ENCODE measurements around the gene SERGEF. TPM values are rescaled to one million over a fixed set of nuclear protein-coding genes. Genes with fewer than 3 reads are reported as not detected.

SERGEF gene
- polyA plus RNA-seq, 1 of the 3 experiments (the other 2 are of a cell fraction), result 23.1 TPM

DNA sequence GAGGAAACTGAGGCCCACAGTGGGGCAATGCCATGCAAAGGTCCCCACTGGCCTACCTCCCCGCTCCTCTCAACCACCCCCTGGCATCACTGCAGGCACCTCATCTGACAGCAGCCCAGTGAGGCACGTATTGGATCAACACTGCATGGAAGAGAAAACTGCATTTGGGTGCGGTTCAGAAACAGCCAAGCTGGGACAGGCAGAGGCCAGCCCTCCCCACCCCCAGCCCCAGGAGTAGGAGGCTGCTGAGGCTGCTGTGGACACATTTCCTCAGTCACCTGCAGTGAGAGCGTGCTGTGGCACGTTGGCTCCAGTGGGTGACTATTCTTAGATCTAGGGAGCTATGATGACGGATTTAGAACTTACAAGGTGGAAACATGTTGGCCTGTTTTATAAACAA lies 214.6 kb downstream of the SERGEF start:
- Histone ChIP-seq H3K27me3 (ENCODE audit: insufficient read depth) (no peaks in the 10 kb centered on the region), H3K4me1 (ENCODE audit: control insufficient read depth in 1 of 2, insufficient read depth in 2 of 2, low read depth in 1 of 2, low read length in 1 of 2) (no peaks in the 10 kb centered on the region), H3K9me2 (no peaks in the 10 kb centered on the region), H3F3A (replicated peaks; ENCODE audit: insufficient read depth) (no peaks in the 10 kb centered on the region), H3K9ac (no peak overlapping the region), H2AFZ (ENCODE audit: low read depth) (no peak overlapping the region), H3K36me3 (replicated peaks in 1 of 2; ENCODE audit: control insufficient read depth in 1 of 2, insufficient read depth in 2 of 2, low read length in 1 of 2) (no peaks in the 10 kb centered on the region), H4K20me1 (ENCODE audit: insufficient read depth) (no peaks in the 10 kb centered on the region), H3K9me3 (no peaks in the 10 kb centered on the region), H3K79me2 (ENCODE audit: insufficient read depth) (no peaks in the 10 kb centered on the region), H3K27ac (ENCODE audit: low read depth in 2 of 2, low read length in 1 of 2) (no peak overlapping the region), H3K4me3 (ENCODE audit: low read depth in 2 of 2, low read length in 1 of 2) (no peak overlapping the region), H3K4me2 (no peak overlapping the region)
- ChIA-PET POLR2A (no interaction called here), CTCF (interaction anchor here (0.7 kb wide), 1 partner anchor 108 kb away, joined by 3 read pairs; no protein-coding TSS in a partner anchor)
- 97% methylated on average over 4 of the region's 6 CpGs for WGBS (ENCODE audit: low lambda C conversion rate)
- no peak for TF ChIP-seq SIN3A (IDR thresholded peaks at IDR 0.05; ENCODE audit: borderline replicate concordance, low read depth, low read length)
- TF ChIP-seq YY1 (IDR thresholded peaks at IDR 0.05; ENCODE audit: low read depth), result no peak
- no peak for TF ChIP-seq ELF1 (IDR thresholded peaks at IDR 0.05)
- DNase-seq, result no peak

- Histone ChIP-seq H3K4me1 (ENCODE audit: control insufficient read depth in 1 of 2, insufficient read depth in 2 of 2, low read depth in 1 of 2, low read length in 1 of 2) (no peaks in the 10 kb centered on the region), H3K4me3 (ENCODE audit: low read depth in 2 of 2, low read length in 1 of 2) (no peak overlapping the region), H3K9me2 (no peaks in the 10 kb centered on the region), H2AFZ (ENCODE audit: low read depth) (no peak overlapping the region), H3K4me2 (no peak overlapping the region), H3K9ac (no peak overlapping the region), H3K79me2 (ENCODE audit: insufficient read depth) (no peaks in the 10 kb centered on the region), H3K27me3 (ENCODE audit: insufficient read depth) (no peaks in the 10 kb centered on the region), H3K27ac (ENCODE audit: low read depth in 2 of 2, low read length in 1 of 2) (no peak overlapping the region), H4K20me1 (ENCODE audit: insufficient read depth) (no peaks in the 10 kb centered on the region), H3K9me3 (no peaks in the 10 kb centered on the region), H3K36me3 (replicated peaks in 1 of 2; ENCODE audit: control insufficient read depth in 1 of 2, insufficient read depth in 2 of 2, low read length in 1 of 2) (no peaks in the 10 kb centered on the region), H3F3A (replicated peaks; ENCODE audit: insufficient read depth) (no peaks in the 10 kb centered on the region)
- WGBS (ENCODE audit: low lambda C conversion rate), result 73% methylated on average over 2 of the region's 2 CpGs
- DNase-seq, result no peak
- ChIA-PET POLR2A (no interaction called here), CTCF (no interaction called here)
- no peak for TF ChIP-seq YY1 (IDR thresholded peaks at IDR 0.05; ENCODE audit: low read depth)
- no peak for TF ChIP-seq FOXJ3 (CRISPR knock-in tag; IDR thresholded peaks at IDR 0.05)
- no peak for TF ChIP-seq JUND (IDR thresholded peaks at IDR 0.05)
- no peak for TF ChIP-seq FOSL2 (IDR thresholded peaks at IDR 0.05; ENCODE audit: borderline replicate concordance, low read depth)
- no peak for TF ChIP-seq PBX3 (IDR thresholded peaks at IDR 0.05)
- TF ChIP-seq CHD2 (IDR thresholded peaks at IDR 0.05; ENCODE audit: low read length, partially characterized antibody), result no peak
- TF ChIP-seq RCOR1 (IDR thresholded peaks at IDR 0.05; ENCODE audit: low read length), result no peak
- TF ChIP-seq SIN3A (IDR thresholded peaks at IDR 0.05; ENCODE audit: borderline replicate concordance, low read depth, low read length), result no peak
- no peak for TF ChIP-seq NFIC (IDR thresholded peaks at IDR 0.05; ENCODE audit: borderline replicate concordance)
- TF ChIP-seq USF1 (IDR thresholded peaks at IDR 0.05; ENCODE audit: borderline replicate concordance, low read depth), result no peak
- no peak for TF ChIP-seq GABPA (IDR thresholded peaks at IDR 0.05; ENCODE audit: low read depth)
- no peak for TF ChIP-seq RFX5 (IDR thresholded peaks at IDR 0.05; ENCODE audit: low read length)
- TF ChIP-seq TAF1 (IDR thresholded peaks at IDR 0.05; ENCODE audit: borderline replicate concordance, low read depth, low read length), result no peak
- TF ChIP-seq ELF1 (IDR thresholded peaks at IDR 0.05), result no peak
- TF ChIP-seq USF2 (IDR thresholded peaks at IDR 0.05; ENCODE audit: borderline replicate concordance, low read depth, low read length), result no peak
Observed at GRCh38 chr11:17796154-17796553, 216.7 kb downstream of the SERGEF start.

Measured in SK-N-SH (cell line).